Heart left ventricle (tissue), 16 donors: Measurements from ENCODE around the gene HRH3. TPM values are rescaled to one million over a fixed set of nuclear protein-coding genes. Genes with fewer than 3 reads are reported as not detected.

ENCODE experiments used
- ATAC-seq, 4 donors: fragments of 200-7000 bp; cut with Tn5 transposase; one replicate each; pipeline ENCODE4 v1.9.1; 2020 to 2022; ENCODE audit warnings: moderate library complexity in 4 of 4, mild to moderate bottlenecking in 3 of 4, moderate number of reproducible peaks in 1 of 4
- DNase-seq, 5 donors: peaks; one replicate each; pipeline ENCODE4 v3.0.0-alpha.2; 2020
- H3K27ac ChIP-seq, 12 donors: fragments of 200-600 bp; sonication (generic) in 4 of 12; one replicate each; pipeline versions ENCODE4 v1.5.0 to v1.8.0; 2016 to 2022; ENCODE audit warnings: mild to moderate bottlenecking in 2 of 12
- H3K27me3 ChIP-seq, 9 donors: fragments of 200-600 bp; sonication (generic) in 2 of 9; one replicate each; pipeline versions ENCODE4 v1.5.1 to v1.8.0; 2016 to 2022; ENCODE audit warnings: mild to moderate bottlenecking in 3 of 9
- H3K36me3 ChIP-seq, 9 donors: fragments of 200-600 bp; sonication (generic) in 2 of 9; one replicate each; pipeline versions ENCODE4 v1.5.0 to v1.8.0; 2018 to 2022; ENCODE audit warnings: mild to moderate bottlenecking in 2 of 9
- H3K4me1 ChIP-seq, 12 donors: fragments of 200-600 bp; sonication (generic) in 4 of 12; one replicate each; pipeline versions ENCODE4 v1.5.0 to v1.8.0; 2016 to 2022; ENCODE audit warnings: mild to moderate bottlenecking in 3 of 12
- H3K4me3 ChIP-seq, 12 donors: fragments of 200-600 bp; sonication (generic) in 4 of 12; one replicate each; pipeline versions ENCODE4 v1.5.0 to v1.8.0; 2017 to 2022; ENCODE audit warnings: mild to moderate bottlenecking in 9 of 12, moderate library complexity in 4 of 12
- H3K9me3 ChIP-seq, 12 donors: fragments of 200-600 bp; sonication (generic) in 4 of 12; one replicate each; pipeline versions ENCODE4 v1.5.0 to v1.8.0; 2016 to 2022; ENCODE audit warnings: mild to moderate bottlenecking in 1 of 12
- CTCF ChIP-seq, 12 donors: fragments of 200-600 bp; sonication (generic) in 4 of 12; IDR thresholded peaks; one replicate each; pipeline versions ENCODE4 v1.5.0 to v1.8.0; 2018 to 2022; ENCODE audit warnings: antibody characterized with exemption in 12 of 12, mild to moderate bottlenecking in 5 of 12
- POLR2A ChIP-seq, 2 donors: fragments of 450-650 bp; IDR thresholded peaks; one replicate each; pipeline ENCODE4 v1.6.1; 2017; ENCODE audit warnings: antibody characterized with exemption in 2 of 2, mild to moderate bottlenecking in 2 of 2, moderate library complexity in 2 of 2
- WGBS, 4 donors: extraction: QIAGEN DNeasy Blood & Tissue Kit in 2 of 4; methylation state at CpG; one replicate each; pipeline versions ENCODE4 v1.1.5 to v1.1.7; 2013 to 2018; 5-methylcytosine and 5-hydroxymethylcytosine counted together
- intact Hi-C, 10 donors: fragments of 100-400 bp; cut with DNase I; formaldehyde crosslinking; loops; one replicate each; pipeline versions ENCODE4 v1.11.1 to v1.14.2; 2022
- polyA plus RNA-seq, 2 donors: library from polyadenylated mRNA; stranded (reverse); fragments of 200-250 nt; gene quantifications; one replicate each; pipeline ENCODE4 v1.2.3, GENCODE V29; 2013
- total RNA-seq, 9 donors: library from RNA; depleted of rRNA in 2 of 9; stranded (reverse); fragments of >200 nt in 2 of 9; fragmentation: NEBNext Ultra II Directional in 3 of 9; extraction: Animal tissue kit (Norgen Biotek cat#: 25700) in 3 of 9; gene quantifications; one replicate each; pipeline versions ENCODE4 v1.1.0 to v1.2.4, GENCODE V29; 2016 to 2023
- donor health status: ischemic (EF 13 %, LVEDD 7.1; RV severe dilation, severe dysfunction).
- donor health status: healthy with polysubstance abuse.
- donor health status: DM: no; HTN: yes; CAD: no.
- donor health status: DM: no; HTN: no; CAD: no.
- donor health status: ischemic (EF 25% LVEDD 6.9; RV normal size, moderate dysfunction).
- donor health status: ischemic (EF 25% LVEDD 5.7; RV mildly dilated, moderate dysfunction).
- donor health status: healthy.
- donor health status: DM: yes; HTN: yes; CAD: no.
- donor health status: ischemic (EF 35%, LVEDD 5.7; RV mildly dilated, moderate dysfunction).
- donor health status: nonischemic (EF 11% LVEDD 7.7; RV severe dilation, severe dysfunction).
- donor health status: DM: yes; HTN: yes; CAD: no.
- donor health status: PGD.
- donor health status: ischemic (EF 29% LVEDD 5.4; RV normal size, mild dysfunction).
- donor health status: nonischemic (EF 23%, LVEDD 6.1; RV moderate dilation, normal function).

HRH3 gene
- total and polyA plus RNA-seq, 11 donors: not detected

GRCh38 chr20:62176866-62177265, 43.2 kb downstream of the HRH3 start:
- Histone ChIP-seq H3K4me3 (no peak overlapping the region), H3K9me3 (no peaks in the 10 kb centered on the region), H3K36me3 (peaks cover 0 to 70% (median 45%) of the 10 kb centered on the region in 9 donors), H3K4me1 (peaks cover 0 to 5% (median under 1%) of the 10 kb centered on the region in 12 donors), H3K27me3 (no peaks in the 10 kb centered on the region), H3K27ac (no peak overlapping the region)
- intact Hi-C loops: no loop called here
- WGBS, 4 donors: 94 to 96% (median 94%) methylated on average over 15 of the region's 15 CpGs
- ATAC-seq (no peak), DNase-seq (peak in 1 of 5 donors; percentile 37)
- TF ChIP-seq CTCF (IDR thresholded peaks at IDR 0.05) (no peak), POLR2A (IDR thresholded peaks at IDR 0.05) (no peak)

GRCh38 chr20:62175711-62176110, 44.4 kb downstream of the HRH3 start:
- DNase-seq (peak in 1 of 5 donors; percentile 33), ATAC-seq (no peak)
- TF ChIP-seq POLR2A (IDR thresholded peaks at IDR 0.05): no peak
- TF ChIP-seq CTCF (IDR thresholded peaks at IDR 0.05): no peak
- Histone ChIP-seq H3K9me3 (no peaks in the 10 kb centered on the region), H3K36me3 (peaks cover 0 to 67% (median 45%) of the 10 kb centered on the region in 9 donors), H3K4me1 (peaks cover 0 to 7% (median 0%) of the 10 kb centered on the region in 12 donors), H3K27ac (no peak overlapping the region), H3K27me3 (no peaks in the 10 kb centered on the region), H3K4me3 (no peak overlapping the region)
- intact Hi-C loops: no loop called here
- 95 to 97% (median 96%) methylated on average over 10 of the region's 10 CpGs for WGBS, 4 donors

- intact Hi-C loops: no loop called here
- H3K27me3 ChIP-seq: no peaks in the 10 kb centered on the region
- H3K36me3 ChIP-seq: peaks cover 0 to 63% (median 46%) of the 10 kb centered on the region in 9 donors
- peaks cover 0 to 7% (median 0%) of the 10 kb centered on the region in 12 donors for H3K4me1 ChIP-seq
- TF ChIP-seq POLR2A (IDR thresholded peaks at IDR 0.05) (no peak), CTCF (IDR thresholded peaks at IDR 0.05) (no peak)
- DNase-seq (peak in 1 of 5 donors; percentile 39), ATAC-seq (no peak)
- H3K4me3 ChIP-seq: no peak overlapping the region
- H3K9me3 ChIP-seq: no peaks in the 10 kb centered on the region
- WGBS, 4 donors: 92 to 96% (median 96%) methylated on average over 26 of the region's 26 CpGs
- no peak overlapping the region for H3K27ac ChIP-seq
These were observed 45.0 kb downstream of the HRH3 start for GRCh38 chr20:62174870-62175624.

GRCh38 chr20:62174021-62174804, 45.9 kb downstream of the HRH3 start:
- peaks cover 0 to 7% (median 0%) of the 10 kb centered on the region in 12 donors for H3K4me1 ChIP-seq
- no peak overlapping the region for H3K4me3 ChIP-seq
- peaks cover 0 to 61% (median 50%) of the 10 kb centered on the region in 9 donors for H3K36me3 ChIP-seq
- ATAC-seq (no peak), DNase-seq (peak in 1 of 5 donors; percentile 24)
- H3K9me3 ChIP-seq: no peaks in the 10 kb centered on the region
- intact Hi-C loops: no loop called here
- TF ChIP-seq POLR2A (IDR thresholded peaks at IDR 0.05) (no peak), CTCF (IDR thresholded peaks at IDR 0.05) (no peak)
- WGBS, 4 donors: 95 to 96% (median 96%) methylated on average over 28 of the region's 28 CpGs
- no peaks in the 10 kb centered on the region for H3K27me3 ChIP-seq
- H3K27ac ChIP-seq: no peak overlapping the region
